NCI-H2081 treated with DMSO at 0.1 percent for 48 hours (cell line): ENCODE measurements around the gene KLF11.
"Not testable (repeated sequence)": the region's sequence is repeated elsewhere in the genome, so short reads cannot be mapped to it uniquely, and the experiment has no call there.

ENCODE experiments used
- DNase-seq: peaks from one replicate; lab custom pipeline; 2025; lab: John Stamatoyannopoulos, UW

KLF11 gene

GRCh38 chr2:10027660-10028330 is 15.6 kb upstream of the KLF11 start:
- DNase-seq: no peak

GRCh38 chr2:10028407-10028987 is 14.9 kb upstream of the KLF11 start:
- no peak for DNase-seq

DNA sequence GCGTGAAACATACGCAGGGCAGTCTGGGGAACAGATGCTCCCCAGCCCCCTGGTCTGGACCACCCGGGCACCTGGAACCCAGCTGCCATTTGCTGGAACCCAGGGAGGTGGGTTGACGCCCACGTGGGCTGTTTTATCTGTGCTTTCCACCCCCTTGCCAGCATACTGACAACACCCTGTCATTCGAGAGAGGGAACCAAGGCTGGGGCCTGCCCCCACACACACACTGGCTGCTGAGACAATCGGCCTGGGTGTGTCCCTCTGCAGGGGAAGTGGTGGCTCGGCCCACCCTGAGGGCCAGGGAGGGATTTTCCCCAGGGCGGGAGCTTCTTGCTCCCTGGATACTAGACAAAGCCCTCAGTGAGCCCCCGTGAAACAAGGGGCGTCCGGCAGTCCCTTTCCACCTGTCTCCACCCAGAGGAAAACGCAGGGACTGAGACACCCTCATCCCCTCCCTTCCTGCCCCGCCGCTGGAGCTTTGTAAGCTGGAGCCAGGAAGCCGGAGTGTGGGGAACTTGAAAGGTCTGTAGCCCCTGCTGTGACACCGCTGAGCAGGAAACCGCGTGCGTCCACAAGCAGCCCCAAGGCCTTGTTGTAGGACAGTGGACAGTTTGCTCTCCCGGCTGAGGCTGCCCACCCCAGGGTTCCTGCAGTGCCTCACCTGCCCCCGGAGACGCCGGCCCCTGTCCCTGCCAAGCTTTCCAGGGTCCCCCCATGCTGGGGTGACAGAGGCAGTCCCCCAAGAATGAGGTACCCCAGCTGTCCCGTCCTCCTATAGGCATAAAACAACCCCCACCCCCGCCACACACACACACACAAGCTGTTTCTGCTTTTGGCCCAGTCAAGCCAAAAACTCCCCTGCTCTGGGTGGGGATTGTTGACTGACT is 14.1 kb upstream of the KLF11 start:
- no peak for DNase-seq

- no peak for DNase-seq
Observed at GRCh38 chr2:10029875-10030223, 13.5 kb upstream of the KLF11 start.

DNA sequence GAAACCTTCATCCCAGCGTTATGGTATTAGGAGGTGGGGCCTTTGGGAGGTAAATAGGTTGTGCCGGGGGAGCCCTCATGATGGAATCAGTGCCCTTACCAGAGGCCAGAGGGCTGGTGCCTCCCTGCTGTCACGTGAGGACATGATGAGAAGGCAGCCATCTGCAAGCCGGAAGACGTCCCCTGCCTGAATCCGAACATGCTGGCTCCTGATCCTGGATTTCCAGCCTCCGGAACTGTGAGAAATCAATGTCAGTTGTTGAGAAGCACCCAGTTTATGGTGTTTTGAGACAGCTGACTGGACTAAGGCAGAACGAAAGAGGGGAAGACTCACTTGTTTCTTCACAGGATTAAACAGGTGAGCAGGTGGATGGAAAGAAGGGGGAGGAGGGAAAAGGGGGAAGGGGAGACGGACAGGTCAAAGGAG is 13.0 kb upstream of the KLF11 start:
- no peak for DNase-seq

DNA sequence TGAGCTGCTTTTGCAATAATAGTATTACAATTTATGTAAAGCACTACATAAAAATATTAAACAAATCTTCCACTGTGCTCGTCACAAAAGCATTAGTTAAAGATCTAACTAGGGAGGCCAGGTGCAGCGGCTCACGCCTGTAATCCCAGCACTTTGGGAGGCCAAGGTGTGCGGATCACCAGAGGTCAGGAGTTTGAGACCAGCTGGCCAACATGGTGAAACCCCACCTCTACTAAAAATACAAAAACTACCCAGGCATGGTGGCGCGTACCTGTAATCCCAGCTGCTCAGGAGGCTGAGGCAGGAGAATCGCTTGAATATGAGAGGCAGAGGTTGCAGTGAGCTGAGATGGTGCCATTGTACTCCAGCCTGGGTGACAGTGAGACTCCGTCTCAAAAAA is 12.6 kb upstream of the KLF11 start:
- DNase-seq: not testable (repeated sequence)

GRCh38 chr2:10031886-10032745 is 11.2 kb upstream of the KLF11 start:
- DNase-seq: no peak

DNA sequence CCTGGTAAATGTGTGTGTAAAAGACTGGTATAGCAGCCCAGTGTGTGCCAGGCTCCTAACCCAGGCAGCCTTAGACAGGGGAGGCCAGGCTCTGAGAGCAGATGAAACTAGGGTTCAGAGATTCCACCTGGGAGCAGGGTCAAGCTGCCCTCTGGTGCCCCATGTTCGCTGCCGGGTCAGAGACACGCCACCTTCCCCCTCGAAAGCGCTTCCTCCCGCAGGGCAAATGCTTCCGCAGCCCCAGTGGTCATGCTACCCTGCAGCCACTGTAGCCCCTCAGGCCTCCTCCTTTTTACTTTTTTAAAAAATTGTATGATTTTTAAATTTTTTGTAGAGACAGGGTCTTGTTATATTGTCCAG is 10.6 kb upstream of the KLF11 start:
- DNase-seq: no peak

DNA sequence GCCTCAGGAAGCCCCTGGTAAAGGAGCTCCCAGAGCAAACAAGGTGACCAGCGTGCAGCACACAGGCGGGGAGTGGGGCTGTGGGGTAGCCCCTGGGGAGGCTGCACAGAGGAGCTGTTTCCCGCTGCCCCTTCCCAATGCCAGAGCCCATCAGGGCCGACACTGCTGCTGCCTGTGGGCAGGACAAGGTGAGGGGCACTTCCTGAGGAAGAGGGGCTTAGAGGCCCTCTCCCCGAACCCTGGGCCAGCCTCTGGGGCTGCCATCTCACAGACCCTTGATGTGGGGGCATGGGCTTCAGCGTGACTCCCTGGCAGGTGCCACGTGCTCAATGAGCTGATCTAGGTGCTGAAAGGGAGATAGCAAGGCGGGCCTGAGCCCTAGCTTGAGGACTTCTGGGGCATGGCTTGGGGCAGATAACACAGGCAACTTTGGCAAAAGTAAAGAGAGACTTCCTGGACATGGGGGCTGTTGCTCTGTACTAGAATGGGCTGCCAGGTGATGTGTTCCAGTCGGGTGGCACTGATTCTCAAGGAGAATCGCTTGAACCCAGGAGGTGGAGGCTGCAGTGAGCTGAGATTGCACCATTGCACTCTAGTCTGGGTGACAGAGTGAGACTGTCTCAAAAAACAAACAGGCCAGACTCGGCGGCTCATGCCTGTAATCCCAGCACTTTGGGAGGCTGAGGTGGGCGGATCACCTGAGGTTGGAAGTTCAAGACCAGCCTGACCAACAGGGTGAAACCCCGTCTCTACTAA is 9.9 kb upstream of the KLF11 start:
- DNase-seq: no peak

DNA sequence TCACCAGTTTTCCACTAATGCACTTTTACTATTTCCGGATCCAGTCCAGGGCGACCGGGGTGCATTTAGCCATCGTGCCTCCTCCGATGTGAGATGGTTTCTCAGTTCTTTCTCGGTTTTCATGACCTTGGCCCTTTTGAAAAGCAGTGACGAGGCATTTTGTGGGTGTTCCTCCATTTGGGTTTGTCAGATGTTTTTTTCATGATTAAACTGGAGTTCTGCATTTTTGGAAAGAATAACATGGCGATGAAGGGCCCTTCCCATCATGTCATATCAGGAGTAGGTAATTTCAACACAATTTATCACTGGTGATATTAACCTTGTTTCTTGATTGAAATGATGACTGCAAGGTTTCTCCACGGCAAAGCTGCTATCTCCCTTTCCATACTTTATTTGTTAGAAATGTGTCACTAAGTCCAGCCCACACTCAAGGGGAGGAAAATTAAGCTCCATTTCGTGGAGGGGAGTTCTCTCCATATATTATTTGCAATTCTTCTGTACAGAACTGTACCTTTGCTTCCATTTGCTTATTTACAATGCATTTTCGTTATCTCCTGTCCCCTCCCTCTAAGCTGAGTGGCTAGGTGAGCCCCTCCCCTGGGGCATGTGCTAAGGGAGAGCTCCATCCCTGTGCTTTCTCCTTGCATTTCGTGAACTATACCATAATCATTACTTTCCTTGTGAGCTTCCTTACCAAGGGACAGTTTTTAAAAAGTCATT is 8.9 kb upstream of the KLF11 start:
- no peak for DNase-seq

GRCh38 chr2:10035053-10035422 is 8.3 kb upstream of the KLF11 start:
- DNase-seq: no peak

DNA sequence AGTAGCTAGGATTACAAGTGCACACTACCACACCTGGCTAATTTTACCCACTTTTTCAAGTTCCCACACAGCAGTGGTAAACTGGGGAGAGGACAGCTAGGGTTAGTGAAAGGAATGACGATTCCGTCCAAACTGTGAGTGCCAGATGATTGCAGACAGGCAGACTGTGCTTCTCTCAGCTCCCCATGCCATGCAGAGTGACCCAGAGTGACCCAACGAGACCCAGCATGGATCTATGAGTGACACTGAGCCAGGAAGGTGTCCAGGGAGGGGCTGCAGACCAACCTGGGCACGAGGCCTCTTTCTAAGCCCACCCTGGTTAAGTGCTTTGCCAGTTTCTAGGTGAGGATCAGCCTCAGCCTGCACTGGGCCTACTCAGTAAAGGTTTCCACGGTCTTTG is 7.7 kb upstream of the KLF11 start:
- no peak for DNase-seq

DNA sequence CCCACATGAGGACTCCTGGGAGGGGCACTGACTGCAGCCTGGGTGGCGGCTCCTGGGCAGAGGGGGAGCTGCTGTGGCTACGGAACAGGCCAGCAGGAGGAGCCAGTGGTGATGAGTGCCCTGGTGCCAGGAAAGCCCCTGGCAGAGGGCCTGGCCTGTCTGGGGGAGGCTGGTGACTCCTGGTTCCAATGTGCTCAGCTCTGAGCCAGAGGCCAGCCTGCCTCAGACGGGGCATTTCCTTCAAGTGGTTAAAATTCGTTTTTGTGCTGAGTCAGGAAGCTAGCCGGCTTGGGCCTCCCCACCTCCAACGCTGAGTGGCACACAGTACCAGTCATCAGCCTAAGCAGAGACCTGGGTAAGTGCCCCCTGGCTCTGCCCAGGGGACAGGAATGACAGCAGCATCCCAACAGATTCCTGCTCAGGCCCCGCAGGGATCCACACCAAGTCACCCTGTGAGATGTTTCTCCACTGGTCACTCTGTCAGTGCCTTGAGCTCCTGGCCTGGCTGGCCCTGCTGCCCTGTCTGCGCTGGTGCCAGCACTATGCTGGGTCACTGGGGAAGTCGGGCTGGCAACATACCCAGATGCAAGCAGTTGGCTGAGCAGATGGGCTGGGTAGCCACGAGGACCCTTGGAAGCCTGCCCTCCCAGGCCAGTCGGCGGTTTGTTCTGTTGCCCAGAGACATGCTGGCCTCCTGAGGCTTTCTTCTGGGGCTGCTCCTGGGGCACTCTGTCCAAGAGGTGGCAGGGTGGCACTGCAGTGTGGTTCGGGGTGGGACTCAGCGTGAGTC is 7.1 kb upstream of the KLF11 start:
- DNase-seq: no peak

DNA sequence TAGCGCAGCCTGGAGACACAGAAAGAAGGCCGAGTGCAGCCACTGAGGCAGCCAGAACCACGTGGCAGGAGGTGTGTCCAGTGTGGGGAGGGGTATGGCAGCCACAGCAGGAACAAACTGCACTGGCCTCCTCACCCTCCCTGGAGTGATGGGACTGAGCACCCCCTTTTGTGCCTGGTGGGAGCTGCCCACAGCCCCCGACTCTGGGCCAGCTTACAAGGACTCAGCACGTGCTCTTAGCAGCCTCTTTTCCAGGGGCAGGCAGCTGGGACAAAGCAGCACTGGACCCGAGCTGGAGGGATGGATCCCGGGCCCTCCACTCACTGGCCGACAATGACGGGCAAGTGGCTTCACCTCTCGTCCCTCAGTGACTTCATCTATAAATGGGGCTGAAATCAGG is 5.2 kb upstream of the KLF11 start:
- no peak for DNase-seq

- no peak for DNase-seq
Observed at GRCh38 chr2:10038716-10039115, 4.6 kb upstream of the KLF11 start.

DNA sequence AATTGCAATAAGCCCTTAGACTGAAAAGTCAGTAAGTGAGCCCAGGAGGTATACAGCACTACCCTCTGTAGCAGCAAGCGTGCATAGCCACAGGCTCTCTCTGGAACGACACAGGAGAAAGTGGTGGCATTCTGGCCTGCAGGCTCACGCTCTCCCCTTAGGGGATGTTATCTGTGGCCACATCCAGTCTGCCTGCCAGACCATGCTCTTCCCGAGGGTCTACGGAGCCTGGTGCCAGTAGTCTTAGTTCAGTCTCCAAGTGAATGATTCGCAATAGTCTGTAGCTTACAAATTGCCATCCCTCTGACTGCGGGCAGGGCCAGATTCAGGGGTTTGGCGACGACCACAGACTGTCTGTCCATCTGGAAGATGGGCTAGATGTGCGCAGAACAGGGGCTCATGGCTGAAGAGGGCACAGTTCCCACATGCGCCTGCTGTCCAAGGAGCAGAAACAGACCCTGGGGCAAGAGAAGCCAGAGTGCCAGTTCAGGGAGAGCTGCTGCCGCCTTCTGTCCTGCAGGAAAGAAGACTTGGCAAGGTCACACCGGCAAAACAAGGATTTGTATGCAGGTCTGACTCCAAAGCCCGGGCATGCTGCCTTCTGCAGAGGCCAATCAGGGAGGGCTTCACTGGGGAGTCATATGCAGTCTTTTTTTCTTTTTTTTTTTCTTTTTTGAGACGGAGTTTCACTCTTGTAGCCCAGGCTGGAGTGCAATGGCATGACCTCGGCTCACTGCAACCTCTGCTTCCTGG is 3.5 kb upstream of the KLF11 start:
- no peak for DNase-seq

- DNase-seq: no peak
Observed at GRCh38 chr2:10041711-10042110, 1.6 kb upstream of the KLF11 start.

DNA sequence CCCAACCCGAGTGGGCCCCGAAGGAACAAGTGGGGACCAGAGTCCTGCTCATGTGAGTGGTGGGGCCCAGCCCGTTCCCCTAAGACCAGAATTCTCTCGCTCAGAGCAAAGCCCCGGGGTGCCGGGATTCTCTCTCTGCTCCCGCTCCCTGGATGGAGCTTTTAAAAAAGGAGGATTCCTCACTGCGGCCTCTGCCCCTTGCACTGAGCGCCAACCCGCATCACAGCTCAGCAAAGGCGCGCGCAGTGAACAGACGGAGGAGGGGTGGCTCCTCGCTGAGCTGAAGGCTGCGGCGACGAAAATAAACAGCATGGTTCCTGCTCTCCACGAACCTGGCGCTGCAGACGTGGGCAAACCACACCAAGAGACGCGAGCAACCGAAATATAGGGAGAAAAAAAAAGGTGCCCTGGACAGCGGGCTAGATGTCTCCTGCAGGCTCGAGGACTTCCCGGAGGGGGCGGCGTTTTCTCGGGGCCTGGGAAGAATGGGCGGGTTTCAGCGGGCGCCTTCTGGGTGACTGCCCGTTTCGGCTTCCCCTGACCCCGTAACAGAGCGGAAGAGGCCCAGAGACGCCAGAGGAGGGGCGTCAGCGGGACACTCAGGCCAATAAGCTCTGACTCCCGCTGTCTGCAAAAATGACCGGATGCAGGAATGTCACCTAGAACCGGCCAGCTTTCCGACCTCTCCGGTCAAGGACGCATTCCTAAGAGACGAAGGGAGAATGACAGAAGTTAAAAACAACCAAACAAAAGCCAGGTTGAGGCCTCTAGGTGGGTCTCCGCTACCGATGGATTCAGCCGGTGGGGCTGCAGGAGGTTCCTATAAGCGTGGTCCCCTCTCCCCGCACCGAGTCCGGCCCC is 819 bp upstream of the KLF11 start:
- DNase-seq: no peak
